HL-60/S4 treated with phorbol 12-myristate 13-acetate at 8.2 ng/mL for 4 days and 3 days (cell line): Measurements from ENCODE around the gene RPP25.
"Not testable (repeated sequence)": the region's sequence is repeated elsewhere in the genome, so short reads cannot be mapped to it uniquely, and the experiment has no call there.

Experiments
- in situ Hi-C: fragments of 300-500 bp; cut with MboI; formaldehyde crosslinking; loops from 2 replicates; pipeline ENCODE4 v1.15.0; 2022; ENCODE audit warnings: low sequenced_read_pairs

Gene RPP25

DNA sequence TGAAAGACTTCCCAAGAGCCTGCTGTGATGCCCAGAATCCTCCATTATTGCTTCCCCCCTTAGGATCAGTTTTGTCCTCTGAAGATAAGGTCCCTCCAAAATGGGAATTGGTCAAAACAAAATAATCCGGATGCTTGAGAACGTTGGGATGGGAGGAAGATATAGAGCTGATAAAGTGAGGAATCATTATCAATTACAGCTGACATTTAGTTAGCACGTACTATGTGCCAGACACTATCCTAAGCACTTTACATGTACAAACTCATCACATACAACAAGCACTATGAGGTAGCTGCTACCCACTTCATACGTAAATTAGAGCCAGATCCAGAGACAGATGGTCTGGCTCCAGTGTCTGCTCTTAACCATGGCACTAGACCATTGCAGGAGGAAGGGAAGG is 6.6 kb upstream of the RPP25 start:
- in situ Hi-C loops = no loop called here

DNA sequence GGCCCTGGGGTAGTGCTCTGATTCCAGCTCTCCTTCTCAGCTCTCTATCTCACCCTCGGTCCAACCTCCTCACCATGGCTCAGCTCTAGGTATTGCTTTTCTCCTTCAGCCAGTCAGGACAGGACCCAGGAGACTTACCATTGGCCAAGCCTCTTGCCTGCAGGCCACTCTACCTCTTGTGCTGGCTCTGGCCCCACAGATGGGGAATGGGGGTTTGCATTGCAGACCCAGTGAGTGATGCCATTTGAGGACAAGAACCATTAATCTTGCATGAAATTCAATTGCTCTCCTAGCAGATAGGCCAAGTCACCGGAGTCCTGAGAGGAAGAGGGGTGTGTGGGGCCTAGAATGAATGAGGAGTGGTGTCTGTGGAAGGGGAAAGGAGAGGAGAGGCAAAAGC is 6.1 kb upstream of the RPP25 start:
- in situ Hi-C loops = no loop called here

DNA sequence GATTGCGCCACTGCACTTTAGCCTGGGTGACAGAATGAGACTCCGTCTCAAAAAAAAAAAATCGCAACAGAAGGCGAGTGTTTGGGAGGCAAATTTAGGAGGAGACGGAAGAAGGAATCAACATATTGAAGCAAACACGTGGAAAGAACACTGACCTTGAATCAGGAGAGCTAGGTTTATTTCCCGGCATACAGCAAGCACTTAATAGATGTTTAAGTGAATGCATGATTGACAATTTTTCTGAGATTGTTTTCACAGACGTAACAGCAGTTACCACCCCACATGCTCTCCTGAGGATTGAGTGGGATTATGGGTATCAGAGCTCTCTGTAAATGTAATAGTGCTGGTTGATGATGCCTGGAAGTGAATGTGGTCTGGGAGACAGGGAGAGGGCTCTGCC is 5.6 kb upstream of the RPP25 start:
- in situ Hi-C loops = no loop called here

DNA sequence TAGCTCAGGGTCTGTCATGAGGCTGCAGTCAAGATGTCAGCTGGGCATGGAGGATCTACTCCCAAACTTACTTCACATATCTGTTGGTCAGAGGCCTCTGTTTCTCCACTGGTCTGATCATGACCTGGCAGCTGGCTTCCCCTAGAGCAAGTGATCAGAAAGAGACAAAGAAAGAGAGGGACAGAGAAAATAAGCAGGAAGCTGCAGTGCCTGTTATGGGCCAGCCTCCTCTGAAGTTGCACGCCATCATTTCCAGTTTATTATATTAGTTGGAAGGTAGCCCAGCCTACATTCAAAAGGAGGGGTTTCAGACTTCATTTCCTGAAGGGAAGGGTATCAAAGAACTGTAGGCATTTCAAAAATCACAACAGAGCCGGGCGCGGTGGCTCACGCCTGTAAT is 5.0 kb upstream of the RPP25 start:
- in situ Hi-C loops = no loop called here

DNA sequence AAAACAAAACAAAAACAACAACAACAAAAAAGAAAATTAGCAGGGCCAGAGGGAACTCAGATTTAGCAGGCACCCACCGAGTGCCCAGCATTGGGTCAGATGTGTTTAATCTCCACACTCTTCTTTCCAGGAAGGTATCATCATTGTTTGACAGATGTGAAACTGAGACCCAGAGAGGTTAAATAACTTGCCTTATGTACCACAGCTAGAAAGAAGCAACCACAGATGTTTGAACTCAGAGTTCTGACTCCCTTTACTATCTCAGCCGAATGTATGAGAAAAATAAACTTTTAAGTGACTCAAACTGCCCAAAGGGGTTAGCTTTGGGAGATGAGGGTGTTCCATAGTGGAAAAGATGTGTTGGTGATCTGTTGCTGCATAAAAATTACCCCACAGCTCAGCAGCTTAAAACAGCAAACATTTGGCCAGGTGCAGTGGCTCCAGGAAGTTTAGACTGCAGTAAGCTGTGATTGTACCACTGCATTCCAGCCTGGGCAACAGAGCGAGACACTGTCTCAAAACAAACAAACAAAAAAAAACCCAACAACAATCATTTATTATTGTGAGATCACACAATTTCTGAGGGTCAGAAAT is 4.5 kb upstream of the RPP25 start:
- in situ Hi-C loops = no loop called here

DNA sequence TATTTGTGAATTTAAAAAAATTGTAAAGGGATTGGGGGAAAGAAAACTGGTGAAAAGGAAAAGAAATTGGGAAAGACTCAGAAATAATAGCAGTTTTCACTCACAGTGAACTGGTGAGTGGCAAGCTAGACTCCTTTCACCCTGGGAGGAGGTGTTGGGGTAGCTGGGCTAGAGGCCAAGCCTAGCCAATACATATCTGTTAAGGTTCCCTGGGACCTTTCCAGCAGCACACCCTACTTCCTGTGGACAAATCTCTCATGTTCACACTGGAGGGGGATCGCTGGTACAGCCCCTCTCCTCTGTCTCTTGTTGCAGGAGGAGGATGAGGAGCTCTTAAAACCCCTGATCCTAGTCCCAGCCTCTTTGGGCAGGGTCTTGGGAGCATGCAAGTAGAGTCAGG is 3.7 kb upstream of the RPP25 start:
- in situ Hi-C loops = no loop called here

DNA sequence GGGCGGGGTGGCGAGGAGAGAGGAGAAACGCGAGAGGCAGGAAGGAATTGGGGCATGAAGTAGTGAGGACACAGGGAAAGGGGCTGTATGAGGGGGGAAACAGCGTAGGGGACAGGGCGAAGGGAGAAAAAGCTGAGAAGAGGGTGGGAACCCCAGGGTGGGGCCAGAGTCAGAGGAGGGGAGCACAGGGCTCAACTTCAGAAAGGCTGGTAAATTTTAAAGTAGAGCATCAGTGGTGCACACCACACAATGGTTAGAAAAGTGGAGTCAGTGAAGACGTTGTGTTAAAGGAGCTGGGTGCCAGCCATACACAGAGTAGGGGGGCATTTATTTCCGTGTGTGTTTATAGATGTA is 3.0 kb upstream of the RPP25 start:
- in situ Hi-C loops = no loop called here

DNA sequence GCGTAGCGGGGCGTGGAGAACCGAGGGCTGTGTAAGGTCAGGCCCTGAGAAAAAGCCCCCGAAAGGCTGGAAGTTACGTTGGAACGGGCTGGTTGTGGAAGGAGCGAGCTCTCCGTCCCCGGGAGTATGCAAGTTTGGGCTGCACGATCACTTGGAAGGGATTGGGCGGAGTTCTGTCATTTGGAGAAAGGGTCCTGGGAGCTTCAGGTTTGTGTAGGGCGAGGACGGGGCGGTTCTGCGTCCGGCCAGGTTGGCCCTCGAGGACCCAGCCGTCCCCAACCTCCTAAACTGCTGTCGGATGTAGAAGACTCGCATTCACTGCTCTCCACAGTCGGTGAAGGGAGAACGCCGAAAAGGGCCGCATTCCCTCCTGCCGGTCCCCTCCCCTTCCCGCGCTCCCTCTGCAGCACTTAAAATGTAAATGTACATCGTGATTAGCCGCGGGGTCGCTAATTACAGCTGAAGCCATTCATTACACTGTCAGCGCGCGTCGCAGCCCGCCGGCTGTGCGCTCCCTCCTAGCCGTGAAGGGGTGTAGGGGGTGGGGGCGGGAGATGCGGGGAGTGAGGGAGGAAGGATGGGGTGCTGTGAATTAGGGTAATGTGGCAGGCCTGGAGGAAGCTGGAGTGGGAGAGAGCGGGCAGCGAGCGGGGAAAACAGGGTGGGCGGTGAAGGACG is 2.5 kb upstream of the RPP25 start:
- in situ Hi-C loops = no loop called here

DNA sequence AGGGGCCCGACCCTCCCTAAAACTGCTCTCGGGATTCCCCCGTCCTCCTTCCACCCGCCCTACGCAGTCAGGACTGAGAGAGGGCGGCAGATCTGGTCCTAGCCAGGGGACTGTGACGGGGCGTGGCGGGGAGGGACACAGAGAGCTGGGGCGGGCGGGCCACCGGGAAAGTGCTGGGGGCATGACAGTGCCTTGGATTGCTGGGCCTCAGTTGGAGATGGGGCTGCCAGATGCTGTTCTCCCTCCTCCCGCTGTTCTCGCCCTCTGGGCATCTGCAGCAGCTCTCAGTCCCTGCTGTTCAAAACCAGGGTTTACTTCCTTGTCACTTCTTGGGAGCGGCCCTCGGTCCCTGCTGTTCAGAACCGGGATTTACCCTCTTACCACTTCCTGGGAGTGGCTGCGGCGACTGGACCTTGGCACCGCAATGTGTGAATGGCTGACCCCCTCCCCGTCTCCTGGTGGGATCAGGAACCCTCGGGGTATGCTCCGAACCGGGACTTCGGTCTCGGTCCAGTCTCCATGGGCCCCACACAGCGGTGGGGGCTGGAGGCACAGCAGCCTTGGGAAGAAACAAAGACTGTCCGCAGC is 1.8 kb upstream of the RPP25 start:
- in situ Hi-C loops = no loop called here

DNA sequence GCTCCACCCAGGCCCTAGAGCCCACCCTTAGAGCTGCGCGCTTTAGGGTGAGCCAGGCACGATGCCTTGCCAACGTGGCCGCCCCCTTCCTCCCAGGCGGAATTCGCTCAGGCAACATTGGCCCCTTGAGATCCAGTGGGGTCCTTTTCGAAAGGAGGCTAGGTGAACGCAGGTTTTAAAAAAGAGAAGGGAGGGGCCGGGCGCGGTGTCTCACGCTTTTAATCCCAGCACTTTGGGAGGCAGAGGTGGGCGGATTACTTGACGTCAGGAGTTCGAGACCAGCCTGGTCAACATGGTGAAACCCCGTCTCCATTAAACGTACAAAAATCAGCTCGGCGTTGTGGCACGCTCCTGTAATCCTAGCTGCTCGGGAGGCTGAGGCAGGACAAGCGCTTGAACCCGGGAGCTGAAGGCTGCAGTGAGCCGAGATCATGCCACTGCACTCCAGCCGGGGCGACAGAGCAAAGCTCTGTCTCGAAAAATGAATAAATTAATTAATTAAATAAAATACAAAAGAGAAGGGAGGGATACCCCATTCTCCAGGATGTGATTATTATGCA is 984 bp upstream of the RPP25 start:
- in situ Hi-C loops = no loop called here

DNA sequence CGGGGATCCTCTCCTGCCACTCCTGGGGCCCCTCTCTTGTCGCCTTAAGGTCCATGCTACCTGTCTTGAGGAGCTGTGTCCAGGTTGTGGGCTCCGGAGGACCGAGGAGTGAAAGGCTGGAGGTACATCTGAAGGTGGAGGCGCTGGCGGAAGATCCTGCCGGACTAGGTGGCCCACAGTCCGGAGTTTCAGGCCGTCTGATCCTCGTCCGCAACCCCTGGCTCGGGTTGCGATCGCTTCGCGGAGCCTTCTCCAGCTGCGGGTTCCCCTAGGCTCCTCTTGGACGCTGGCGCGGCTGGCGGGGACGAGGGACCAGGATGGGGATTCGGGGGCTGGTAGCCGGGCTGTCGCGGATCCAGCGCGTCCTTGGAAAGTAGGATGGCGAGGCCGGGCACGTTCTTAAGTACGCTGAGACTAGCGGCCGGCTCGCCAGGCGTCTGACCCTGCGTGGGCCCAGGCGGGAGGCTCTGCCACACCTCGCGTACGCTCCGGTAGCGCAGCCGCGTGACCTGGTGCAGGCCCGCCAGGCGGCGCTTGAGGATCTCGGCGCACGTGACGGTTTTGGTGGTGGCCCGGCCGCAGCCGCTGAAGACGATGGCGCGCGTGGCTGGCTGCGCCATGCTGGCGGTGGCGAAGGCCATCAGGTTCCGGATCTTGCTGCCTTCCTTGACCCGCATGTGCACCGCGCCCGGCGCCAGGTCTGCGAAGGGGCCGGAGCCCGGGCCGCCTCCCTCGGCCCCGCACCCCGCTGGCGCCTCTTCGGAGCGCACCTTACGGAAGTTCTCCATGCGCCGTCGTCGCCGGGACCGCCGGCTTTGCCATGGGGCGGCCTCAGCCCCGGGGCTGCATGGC is 550 bp downstream of the RPP25 start:
- in situ Hi-C loops = no loop called here

DNA sequence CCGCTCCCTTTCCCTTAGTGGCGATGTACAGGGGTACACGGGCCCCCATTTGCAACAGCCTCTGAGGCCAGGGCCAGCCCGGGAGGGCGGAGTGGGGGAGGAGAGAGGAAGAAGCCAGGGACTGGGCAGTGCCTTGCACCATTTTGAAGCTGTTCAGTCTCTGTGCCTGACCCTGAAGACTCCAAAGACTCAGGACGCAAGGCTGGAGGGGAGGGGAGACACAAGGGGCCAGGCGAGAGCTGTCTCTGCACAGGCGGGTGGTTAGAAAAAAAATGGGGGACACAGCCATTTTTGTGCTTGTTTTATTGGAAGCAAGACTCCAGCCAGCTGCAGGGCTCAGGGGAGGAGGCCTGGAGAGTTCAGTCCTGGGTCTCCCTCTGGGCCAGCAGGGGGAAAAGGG is 1.6 kb downstream of the RPP25 start:
- in situ Hi-C loops = no loop called here

DNA sequence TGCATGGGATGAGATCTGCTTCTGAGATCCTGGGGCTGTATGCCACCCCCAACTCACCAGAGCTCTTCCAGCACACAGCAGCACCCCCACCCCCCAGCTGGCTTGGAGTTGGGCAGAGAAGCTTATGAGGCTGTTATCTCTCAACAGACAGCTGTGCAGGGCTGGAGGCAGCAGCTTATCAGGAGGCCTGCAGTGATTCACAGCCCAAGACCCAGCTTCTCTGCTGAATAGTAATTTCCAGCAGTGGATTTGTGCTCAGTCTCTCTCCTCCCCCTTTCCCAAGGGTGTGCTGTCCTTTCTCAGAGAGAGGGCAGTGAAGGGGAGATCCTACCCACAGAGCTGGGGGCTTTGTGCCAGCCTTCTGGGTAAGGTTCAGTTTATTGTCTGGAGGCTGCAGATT is 2.1 kb downstream of the RPP25 start:
- in situ Hi-C loops = no loop called here

DNA sequence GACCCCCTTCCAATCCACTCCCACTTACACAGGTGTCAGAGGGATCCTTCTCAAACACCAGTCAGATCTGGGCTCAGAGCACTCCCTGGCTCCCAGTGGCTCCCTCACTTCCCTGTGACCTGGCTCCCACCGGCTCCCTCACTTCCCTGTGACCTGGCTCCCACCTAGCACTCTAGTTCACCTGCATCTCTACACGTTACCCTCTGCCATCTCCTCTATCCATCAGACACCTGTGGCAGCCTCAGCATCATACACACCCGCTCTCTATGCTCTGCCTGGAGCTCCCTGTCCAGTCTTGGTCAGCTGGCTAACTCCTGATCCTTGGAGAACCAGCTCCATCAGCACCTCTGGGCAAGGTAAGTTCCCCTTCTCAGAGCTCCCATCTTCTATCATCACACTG is 5.6 kb downstream of the RPP25 start:
- in situ Hi-C loops = no loop called here

DNA sequence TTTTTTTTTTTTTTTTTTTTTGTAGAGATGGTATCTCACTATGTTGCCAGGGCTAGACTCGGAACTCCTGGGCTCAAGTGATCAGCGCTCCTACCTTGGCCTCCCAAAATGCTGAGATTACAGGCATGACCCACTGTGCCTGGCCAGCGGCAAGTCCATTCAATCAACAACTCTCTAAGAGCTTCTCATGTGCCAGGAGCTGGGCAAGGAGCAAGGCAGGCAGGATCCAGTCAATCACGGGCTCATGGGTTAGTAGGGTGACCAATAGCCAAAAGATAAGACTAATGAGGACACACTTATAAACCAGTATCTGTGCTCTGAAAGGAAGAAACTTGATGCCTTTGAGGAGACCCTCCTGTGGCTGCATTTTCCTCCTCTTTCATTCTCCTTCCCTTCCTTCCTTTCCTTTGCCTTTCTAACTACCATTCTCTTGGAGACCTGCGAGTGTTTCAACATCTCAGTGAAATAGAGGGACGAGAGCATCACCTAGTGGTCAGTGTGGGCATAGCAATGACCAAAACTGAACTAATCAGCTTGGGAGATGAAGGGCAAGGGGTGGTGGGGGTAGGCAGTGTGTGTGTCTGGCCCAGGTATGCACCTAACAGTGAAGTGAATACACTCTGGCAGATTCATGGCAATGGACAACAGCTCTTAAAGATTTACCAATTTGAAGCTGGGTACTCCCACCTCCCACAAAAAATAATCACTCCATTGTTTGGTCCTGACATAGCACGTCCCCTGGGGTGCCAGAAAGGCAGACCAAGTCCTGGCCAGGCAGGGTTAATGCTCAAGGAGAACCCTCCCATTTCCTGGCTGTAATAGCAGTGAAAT is 6.3 kb downstream of the RPP25 start:
- in situ Hi-C loops = no loop called here

DNA sequence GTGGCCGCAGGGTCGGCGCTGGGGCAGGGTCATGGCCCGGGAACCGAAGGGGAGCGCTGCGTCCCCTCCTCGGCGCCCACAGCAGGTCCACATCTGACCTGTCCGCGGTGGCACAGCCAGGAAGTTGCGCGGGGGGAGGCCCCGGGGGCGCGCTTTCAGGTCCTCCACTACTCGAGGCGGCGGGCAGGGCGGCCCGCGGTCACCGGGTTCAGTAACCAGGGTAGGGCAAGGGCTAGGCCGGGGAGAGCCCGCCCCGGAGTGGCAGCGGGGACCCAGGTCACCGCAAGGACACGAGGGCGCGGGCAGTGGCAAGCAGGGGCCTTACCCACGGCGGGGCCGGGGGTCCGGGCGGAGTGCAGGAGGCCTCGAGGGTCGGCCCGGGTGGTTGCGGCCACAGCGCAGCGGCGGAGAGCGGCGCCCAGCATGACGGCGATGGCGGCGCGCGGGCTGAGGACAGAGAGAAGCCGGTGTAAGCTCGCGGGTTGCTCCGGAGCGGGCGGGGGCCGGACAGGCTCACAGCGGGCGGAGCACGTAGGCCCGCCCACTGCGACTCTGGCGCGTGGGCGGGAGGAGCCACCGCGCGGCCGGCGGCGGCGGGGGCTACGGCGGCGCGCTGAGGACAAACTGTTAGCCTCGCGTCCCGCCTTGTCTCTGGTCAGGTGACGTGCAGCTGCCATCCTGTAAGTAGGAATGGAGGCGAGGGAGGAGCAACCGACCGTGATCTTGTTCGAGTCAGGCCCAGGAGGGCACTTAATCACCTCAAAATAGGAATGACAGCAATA is 18.8 kb downstream of the RPP25 start, which contains the start of gene COX5A:
Gene COX5A (minus strand): TSS at position 484 of the 782 bp plus-strand sequence. CDS start 59 bp downstream, at position 425.
- in situ Hi-C loops = no loop called here

DNA sequence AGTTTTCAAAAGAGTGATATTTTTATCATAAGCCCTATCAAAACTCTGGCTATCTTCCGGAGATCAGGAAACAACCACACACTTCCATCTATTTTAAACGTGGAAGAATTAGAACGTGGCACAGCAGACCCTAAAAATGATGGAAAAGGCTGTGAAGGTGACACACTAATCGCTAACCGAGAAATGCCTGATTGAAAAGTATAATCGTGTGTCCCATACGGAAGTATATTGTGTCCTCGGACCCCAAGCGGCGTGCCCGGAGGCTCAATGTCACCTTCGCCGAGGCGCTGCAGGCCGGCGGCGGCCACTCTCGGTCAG is 19.3 kb downstream of the RPP25 start:
- in situ Hi-C loops = no loop called here

DNA sequence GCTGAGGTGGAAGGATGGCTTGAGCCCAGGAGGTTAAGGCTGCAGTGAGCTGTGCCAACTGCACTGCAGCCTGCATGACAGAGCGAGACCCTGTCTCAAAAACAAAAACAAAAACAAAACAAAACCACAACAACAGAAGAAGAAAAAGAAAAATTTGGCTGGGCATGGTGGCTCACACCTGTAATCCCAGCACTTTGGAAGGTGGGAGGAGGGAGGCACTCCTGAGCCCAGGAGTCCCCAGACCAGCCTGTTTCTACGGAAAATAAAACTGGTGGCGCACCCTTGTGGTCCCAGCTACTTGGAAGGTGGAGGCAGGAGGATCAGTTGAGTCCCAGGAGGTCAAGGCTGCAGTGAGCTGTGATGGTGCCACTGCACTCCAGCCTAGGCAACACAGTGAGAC is 21.4 kb downstream of the RPP25 start:
- in situ Hi-C loops = not testable (repeated sequence)

DNA sequence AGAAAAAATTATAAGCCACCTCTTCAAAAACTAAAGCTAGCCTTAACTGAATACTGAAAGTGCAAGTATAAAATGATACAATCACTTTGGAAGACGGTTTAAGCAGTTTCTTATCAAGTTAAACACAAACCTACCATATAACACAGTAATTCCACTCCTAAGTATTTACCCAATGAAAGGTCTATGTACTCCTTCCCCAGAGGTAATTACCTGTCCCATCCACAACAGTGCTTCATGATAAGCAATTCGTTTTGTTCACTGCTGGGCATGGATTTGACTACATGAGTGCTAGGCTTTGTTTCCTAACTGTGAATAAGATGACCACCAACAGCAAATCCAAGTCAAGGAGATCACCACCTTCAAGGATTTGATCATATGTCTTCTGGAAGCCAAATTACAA is 23.0 kb downstream of the RPP25 start:
- in situ Hi-C loops = no loop called here

DNA sequence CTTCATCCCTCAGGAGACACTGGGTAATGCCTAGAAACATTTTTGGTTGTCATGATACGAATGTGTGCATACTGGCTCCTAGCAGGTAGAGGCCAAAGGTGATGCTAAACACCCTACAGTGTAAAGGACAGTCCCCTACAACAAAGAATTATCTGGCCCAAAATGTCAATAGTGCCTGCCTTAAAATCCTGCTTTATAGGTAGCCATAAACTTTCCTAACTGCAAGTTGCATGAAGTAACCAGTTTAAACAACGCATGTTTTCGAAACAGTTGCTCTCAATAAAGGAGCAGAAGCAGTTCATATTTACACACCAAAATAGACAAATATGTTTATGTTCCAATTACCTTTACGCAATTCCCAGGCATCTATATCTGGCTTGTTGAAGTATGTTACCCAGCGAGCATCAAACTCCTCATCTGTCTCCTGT is 27.8 kb downstream of the RPP25 start:
- in situ Hi-C loops = no loop called here
